Stromal cell of bone marrow (primary cell): ENCODE results near the gene ISOC1.

Experiments used
- DNase-seq: peaks from one replicate; pipeline ENCODE4 v3.0.0-alpha.2; 2012; ENCODE audit warnings: low read depth

ISOC1 gene

GRCh38 chr5:129094924-129095899 is 663 bp downstream of the ISOC1 start:
- DNase-seq: no peak

GRCh38 chr5:129096382-129096991 is 1.9 kb downstream of the ISOC1 start:
- no peak for DNase-seq

- DNase-seq: no peak
These were observed 3.1 kb downstream of the ISOC1 start for GRCh38 chr5:129097498-129098296.

GRCh38 chr5:129098488-129099183 is 4.1 kb downstream of the ISOC1 start:
- no peak for DNase-seq

- no peak for DNase-seq
These were observed 4.6 kb downstream of the ISOC1 start for GRCh38 chr5:129099184-129099569.

- no peak for DNase-seq
These were observed 7.2 kb downstream of the ISOC1 start for GRCh38 chr5:129101794-129102193.

GRCh38 chr5:129103397-129103796 is 8.8 kb downstream of the ISOC1 start:
- no peak for DNase-seq

- no peak for DNase-seq
These were observed 10.4 kb downstream of the ISOC1 start for GRCh38 chr5:129104915-129105455.

GRCh38 chr5:129107637-129108036 is 13.1 kb downstream of the ISOC1 start:
- no peak for DNase-seq

GRCh38 chr5:129110742-129111141 is 16.2 kb downstream of the ISOC1 start:
- DNase-seq: no peak

- no peak for DNase-seq
These were observed 16.8 kb downstream of the ISOC1 start for GRCh38 chr5:129111351-129111750.

- DNase-seq: no peak
These were observed 17.7 kb downstream of the ISOC1 start for GRCh38 chr5:129112295-129112694.

GRCh38 chr5:129113867-129114266 is 19.3 kb downstream of the ISOC1 start:
- DNase-seq: no peak

- no peak for DNase-seq
These were observed 20.1 kb downstream of the ISOC1 start for GRCh38 chr5:129114539-129115193.

GRCh38 chr5:129115680-129116079 is 21.1 kb downstream of the ISOC1 start:
- no peak for DNase-seq

- no peak for DNase-seq
These were observed 22.2 kb downstream of the ISOC1 start for GRCh38 chr5:129116797-129117196.

GRCh38 chr5:129118405-129118804 is 23.9 kb downstream of the ISOC1 start:
- DNase-seq: no peak

GRCh38 chr5:129118826-129119225 is 24.3 kb downstream of the ISOC1 start:
- DNase-seq: no peak

GRCh38 chr5:129120158-129120581 is 25.6 kb downstream of the ISOC1 start:
- no peak for DNase-seq

- DNase-seq: no peak
These were observed 28.0 kb downstream of the ISOC1 start for GRCh38 chr5:129122560-129122959.

- no peak for DNase-seq
These were observed 30.1 kb downstream of the ISOC1 start for GRCh38 chr5:129124608-129125007.
